Keratinocyte (primary cell): ENCODE results near the gene IGFBP4.

Experiments used
- EZH2 ChIP-seq: IDR thresholded peaks from one replicate; pipeline ENCODE4 v1.6.1; 2012; ENCODE audit warnings: inconsistent platforms, mild to moderate bottlenecking, low read length, moderate library complexity
- TF ChIP-seq, protein P1 (sequence below), 3 experiments: IDR thresholded peaks in 1 of 3; conservative IDR thresholded peaks in 1 of 3; optimal IDR thresholded peaks in 1 of 3; 2 replicates in 2 of 3; 3 replicates in 1 of 3; pipeline versions ENCODE3 to v1.5.1; 2011; ENCODE audit warnings: low read length in 3 of 3, mild to moderate bottlenecking in 3 of 3, moderate library complexity in 2 of 3, control low read depth in 1 of 3, inconsistent platforms in 1 of 3; ENCODE audit not compliant: insufficient read depth in 2 of 3; ENCODE audit errors: extremely low read depth in 1 of 3

DNA sequence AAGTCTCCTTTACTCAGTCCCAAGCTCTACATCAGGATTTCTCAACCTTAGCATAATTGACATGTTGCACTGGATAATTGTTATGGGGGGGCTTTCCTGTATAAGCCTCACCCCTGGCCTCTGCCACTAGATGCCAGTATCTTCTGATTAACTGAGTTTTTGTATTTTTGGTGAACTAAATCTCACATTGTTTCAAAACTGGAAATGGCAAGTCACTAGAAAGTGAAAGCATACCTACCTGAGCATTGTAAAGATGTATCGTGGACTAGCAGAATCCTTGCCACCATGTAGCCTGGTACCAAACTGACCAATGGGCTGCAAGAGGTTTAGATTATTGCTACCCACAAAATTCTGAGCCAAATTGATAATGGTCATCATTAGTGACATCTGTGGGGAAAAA, 40.6 kb upstream of the IGFBP4 start:
- TF ChIP-seq, protein P1, sequence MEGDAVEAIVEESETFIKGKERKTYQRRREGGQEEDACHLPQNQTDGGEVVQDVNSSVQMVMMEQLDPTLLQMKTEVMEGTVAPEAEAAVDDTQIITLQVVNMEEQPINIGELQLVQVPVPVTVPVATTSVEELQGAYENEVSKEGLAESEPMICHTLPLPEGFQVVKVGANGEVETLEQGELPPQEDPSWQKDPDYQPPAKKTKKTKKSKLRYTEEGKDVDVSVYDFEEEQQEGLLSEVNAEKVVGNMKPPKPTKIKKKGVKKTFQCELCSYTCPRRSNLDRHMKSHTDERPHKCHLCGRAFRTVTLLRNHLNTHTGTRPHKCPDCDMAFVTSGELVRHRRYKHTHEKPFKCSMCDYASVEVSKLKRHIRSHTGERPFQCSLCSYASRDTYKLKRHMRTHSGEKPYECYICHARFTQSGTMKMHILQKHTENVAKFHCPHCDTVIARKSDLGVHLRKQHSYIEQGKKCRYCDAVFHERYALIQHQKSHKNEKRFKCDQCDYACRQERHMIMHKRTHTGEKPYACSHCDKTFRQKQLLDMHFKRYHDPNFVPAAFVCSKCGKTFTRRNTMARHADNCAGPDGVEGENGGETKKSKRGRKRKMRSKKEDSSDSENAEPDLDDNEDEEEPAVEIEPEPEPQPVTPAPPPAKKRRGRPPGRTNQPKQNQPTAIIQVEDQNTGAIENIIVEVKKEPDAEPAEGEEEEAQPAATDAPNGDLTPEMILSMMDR (optimal IDR thresholded peaks at IDR 0.05 in 1 of 3, IDR thresholded peaks at IDR 0.05 in 1 of 3, conservative IDR thresholded peaks at IDR 0.05 in 1 of 3; ENCODE audit: extremely low read depth in 1 of 3, insufficient read depth in 2 of 3, low read length in 3 of 3), result no peak
- TF ChIP-seq EZH2, result no peak
